NCI-H1930 (cell line): ENCODE results near the gene ZNF738.

Source experiments
- DNase-seq, 2 experiments: peaks; one replicate each; lab custom pipeline; 2025; lab: John Stamatoyannopoulos, UW

The ZNF738 gene

DNA sequence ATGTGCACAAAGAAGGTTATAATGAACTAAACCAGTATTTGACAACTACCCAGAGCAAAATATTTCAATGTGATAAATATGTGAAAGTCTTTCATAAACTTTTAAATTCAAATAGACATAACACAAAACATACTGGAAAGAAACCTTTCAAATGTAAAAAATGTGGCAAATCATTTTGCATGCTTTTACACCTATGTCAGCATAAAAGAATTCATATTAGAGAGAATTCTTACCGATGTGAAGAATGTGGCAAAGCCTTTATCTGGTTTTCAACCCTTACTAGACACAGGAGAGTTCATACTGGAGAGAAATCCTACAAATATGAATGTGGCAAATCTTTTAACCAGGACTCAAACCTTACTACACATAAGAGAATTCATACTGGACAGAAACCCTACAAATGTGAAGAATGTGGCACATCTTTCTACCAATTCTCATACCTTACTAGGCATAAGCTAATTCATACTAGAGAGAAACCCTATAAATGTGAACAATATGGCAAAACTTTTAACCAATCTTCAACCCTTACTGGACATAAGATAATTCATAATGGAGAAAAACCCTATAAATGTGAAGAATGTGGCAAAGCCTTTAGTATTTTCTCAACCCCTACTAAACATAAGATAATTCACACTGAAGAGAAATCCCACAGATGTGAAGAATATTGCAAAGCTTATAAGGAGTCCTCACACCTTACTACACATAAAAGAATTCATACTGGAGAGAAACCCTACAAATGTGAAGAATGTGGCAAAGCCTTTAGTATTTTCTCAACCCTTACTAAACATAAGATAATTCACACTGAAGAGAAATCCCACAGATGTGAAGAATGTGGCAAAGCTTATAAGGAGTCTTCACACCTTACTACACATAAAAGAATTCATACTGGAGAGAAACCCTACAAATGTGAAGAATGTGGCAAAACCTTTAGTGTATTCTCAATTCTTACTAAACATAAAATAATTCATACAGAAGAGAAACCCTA, 64.5 kb downstream of the ZNF738 start:
- DNase-seq, result no peak
